HG02571 (cell line): ENCODE results near the gene CCDC120.

ENCODE experiments used
- ATAC-seq: cut with Tn5 transposase; IDR thresholded peaks from one replicate; pipeline ENCODE4 v1.9.1; 2021; ENCODE audit warnings: mild to moderate bottlenecking, moderate library complexity; ENCODE audit not compliant: unreplicated experiment

CCDC120 gene

GRCh38 chrX:49100704-49101628, 42.2 kb downstream of the CCDC120 start:
- peak; percentile 95 for ATAC-seq

- peak; percentile 9 for ATAC-seq
Observed at GRCh38 chrX:49101629-49101984, 42.8 kb downstream of the CCDC120 start.

- no peak for ATAC-seq
Observed at GRCh38 chrX:49102190-49102589, 43.4 kb downstream of the CCDC120 start.

GRCh38 chrX:49103637-49104036, 44.8 kb downstream of the CCDC120 start:
- ATAC-seq: no peak

GRCh38 chrX:49106296-49106695, 47.5 kb downstream of the CCDC120 start:
- ATAC-seq: no peak

GRCh38 chrX:49106930-49107329, 48.1 kb downstream of the CCDC120 start:
- no peak for ATAC-seq

- ATAC-seq: no peak
Observed at GRCh38 chrX:49108641-49109040, 49.8 kb downstream of the CCDC120 start.

- no peak for ATAC-seq
Observed at GRCh38 chrX:49110417-49110816, 51.6 kb downstream of the CCDC120 start.

GRCh38 chrX:49111791-49112190, 53.0 kb downstream of the CCDC120 start:
- no peak for ATAC-seq

- ATAC-seq: no peak
Observed at GRCh38 chrX:49116076-49116475, 57.3 kb downstream of the CCDC120 start.

GRCh38 chrX:49116716-49117115, 57.9 kb downstream of the CCDC120 start:
- no peak for ATAC-seq

- no peak for ATAC-seq
Observed at GRCh38 chrX:49117581-49117980, 58.8 kb downstream of the CCDC120 start.
